Adrenal gland (tissue), 12 donors: Measurements from ENCODE around the gene MAML3. TPM values are rescaled to one million over a fixed set of nuclear protein-coding genes. Genes with fewer than 3 reads are reported as not detected.
A peak's percentile ranks its signal among the peaks of the same experiment; 100 is the strongest.

Source experiments
- DNase-seq, 7 donors: peaks; one replicate each; pipeline ENCODE4 v3.0.0-alpha.2; 2019 to 2020
- H3K27ac ChIP-seq, 5 donors: fragments of 200-600 bp; sonication (generic) in 4 of 5; 1 replicate in 3 of 5; 2 replicates in 2 of 5; pipeline versions ENCODE4 v1.5.1 to v1.8.0; 2016 to 2020; ENCODE audit warnings: mild to moderate bottlenecking in 1 of 5
- H3K27me3 ChIP-seq: fragments of 200-600 bp; 2 replicates; pipeline ENCODE4 v1.8.0; 2021
- H3K36me3 ChIP-seq, 2 donors: fragments of 200-600 bp; replicated peaks in 1 of 2; 1 replicate in 1 of 2; 2 replicates in 1 of 2; pipeline versions ENCODE4 v1.5.1 to v1.8.0; 2018 to 2022
- H3K4me1 ChIP-seq, 2 donors: fragments of 200-600 bp; replicated peaks in 1 of 2; 1 replicate in 1 of 2; 2 replicates in 1 of 2; pipeline versions ENCODE4 v1.5.1 to v1.8.0; 2018 to 2021
- H3K4me3 ChIP-seq, 4 donors: fragments of 200-600 bp; sonication (generic) in 3 of 4; one replicate each; pipeline ENCODE4 v1.5.1; 2016 to 2018
- H3K9me3 ChIP-seq, 3 donors: fragments of 200-600 bp; sonication (generic) in 1 of 3; replicated peaks in 1 of 3; 1 replicate in 2 of 3; 2 replicates in 1 of 3; pipeline versions ENCODE4 v1.5.1 to v1.8.0; 2016 to 2021
- CTCF ChIP-seq, 6 experiments: fragments of 450-650 bp in 4 of 6; fragments of 200-600 bp in 2 of 6; sonication (generic) in 1 of 6; IDR thresholded peaks; 1 replicate in 5 of 6; 2 replicates in 1 of 6; pipeline versions ENCODE4 v1.5.1 to v1.8.0; 2016 to 2021; ENCODE audit warnings: antibody characterized with exemption in 6 of 6, mild to moderate bottlenecking in 2 of 6, moderate library complexity in 1 of 6
- POLR2A ChIP-seq, 2 donors: fragments of 450-650 bp; IDR thresholded peaks; one replicate each; pipeline ENCODE4 v1.6.1; 2017; ENCODE audit warnings: antibody characterized with exemption in 2 of 2, mild to moderate bottlenecking in 2 of 2, moderate library complexity in 1 of 2
- WGBS, 4 donors: extraction: QIAGEN DNeasy Blood & Tissue Kit in 2 of 4; methylation state at CpG; one replicate each; pipeline versions ENCODE4 v1.1.5 to v1.1.7; 2013 to 2017; 5-methylcytosine and 5-hydroxymethylcytosine counted together
- intact Hi-C, 2 donors: fragments of 100-400 bp; cut with DNase I; formaldehyde crosslinking; loops; one replicate each; pipeline versions ENCODE4 v1.14.1 to v1.15.0; 2022 to 2023
- polyA plus RNA-seq, 3 donors: library from polyadenylated mRNA; stranded (reverse); fragments of 200-250 nt in 2 of 3; fragments of 350-450 nt in 1 of 3; fragmentation: Illumina TruSeq in 1 of 3; extraction: RNeasy Lipid Tissue Mini Kit (QIAGEN cat#74804) in 1 of 3; gene quantifications; one replicate each; pipeline ENCODE4 v1.2.3, GENCODE V29; 2013 to 2014
- total RNA-seq, 9 donors: library from RNA; depleted of rRNA in 4 of 9; stranded (reverse); fragments of >200 nt in 4 of 9; fragments of 120-200 nt in 1 of 9; fragmentation: NEBNext Ultra II Directional in 1 of 9; extraction: Animal tissue kit (Norgen Biotek cat#: 25700) in 1 of 9; gene quantifications; one replicate each; pipeline versions ENCODE4 v1.1.0 to v1.2.4, GENCODE V29; 2013 to 2023
- donor health status: healthy with polysubstance abuse.
- donor health status: Bipolar disorder and iron deficiency.
- donor health status: DM: yes; HTN: yes; CAD: no.
- donor health status: DM: no; HTN: no; CAD: no.
- donor health status: DM: no; HTN: no; CAD: no.
- donor health status: DM: yes; HTN: yes; CAD: no.

MAML3 gene
- total and polyA plus RNA-seq, 12 donors, result 2.0 to 15.9 (median 8.4) TPM

- peaks cover 0 to 4% of the 10 kb centered on the region in 2 donors for H3K4me1 ChIP-seq
- no peaks in the 10 kb centered on the region for H3K9me3 ChIP-seq
- no peaks in the 10 kb centered on the region for H3K27me3 ChIP-seq
- no peak for TF ChIP-seq CTCF (IDR thresholded peaks at IDR 0.05)
- TF ChIP-seq POLR2A (IDR thresholded peaks at IDR 0.05), result no peak
- no peak for DNase-seq
- H3K27ac ChIP-seq, result no peak overlapping the region
- no peaks in the 10 kb centered on the region for H3K36me3 ChIP-seq
- H3K4me3 ChIP-seq, result no peak overlapping the region
- WGBS, 4 donors, result 61 to 74% (median 65%) methylated on average over 3 of the region's 3 CpGs
- intact Hi-C loops, result no loop called here
These were observed 304.8 kb downstream of the MAML3 start for GRCh38 chr4:139849219-139849618.

GRCh38 chr4:139848028-139848427 lies 306.0 kb downstream of the MAML3 start:
- Histone ChIP-seq H3K4me1 (peaks cover 0 to 4% of the 10 kb centered on the region in 2 donors), H3K36me3 (no peaks in the 10 kb centered on the region), H3K4me3 (no peak overlapping the region), H3K27me3 (no peaks in the 10 kb centered on the region), H3K9me3 (no peaks in the 10 kb centered on the region), H3K27ac (no peak overlapping the region)
- TF ChIP-seq POLR2A (IDR thresholded peaks at IDR 0.05) (no peak), CTCF (IDR thresholded peaks at IDR 0.05) (no peak)
- intact Hi-C loops, result no loop called here
- no peak for DNase-seq
- 78 to 87% (median 84%) methylated on average over 5 of the region's 5 CpGs for WGBS, 4 donors

GRCh38 chr4:139847602-139848001 lies 306.4 kb downstream of the MAML3 start:
- Histone ChIP-seq H3K4me3 (no peak overlapping the region), H3K36me3 (no peaks in the 10 kb centered on the region), H3K27me3 (no peaks in the 10 kb centered on the region), H3K27ac (peak overlapping the region in 1 of 5 donors; percentile 35), H3K4me1 (peaks cover 0 to 4% of the 10 kb centered on the region in 2 donors), H3K9me3 (no peaks in the 10 kb centered on the region)
- intact Hi-C loops, result no loop called here
- no peak for DNase-seq
- TF ChIP-seq CTCF (IDR thresholded peaks at IDR 0.05), result no peak
- no peak for TF ChIP-seq POLR2A (IDR thresholded peaks at IDR 0.05)

GRCh38 chr4:139846766-139847165 lies 307.2 kb downstream of the MAML3 start:
- 89 to 92% (median 90%) methylated on average over 1 of the region's 1 CpG for WGBS, 4 donors
- Histone ChIP-seq H3K4me1 (peaks cover 0 to 4% of the 10 kb centered on the region in 2 donors), H3K4me3 (no peak overlapping the region), H3K36me3 (no peaks in the 10 kb centered on the region), H3K27ac (no peak overlapping the region), H3K9me3 (no peaks in the 10 kb centered on the region), H3K27me3 (no peaks in the 10 kb centered on the region)
- DNase-seq, result no peak
- intact Hi-C loops, result no loop called here
- TF ChIP-seq POLR2A (IDR thresholded peaks at IDR 0.05) (no peak), CTCF (IDR thresholded peaks at IDR 0.05) (no peak)
